Stimulated activated CD4-positive, alpha-beta T cell treated with anti-CD3 and anti-CD28 coated beads, TNF-alpha, amount 100 ng/mL, for 1 hour (primary cell): Measurements from ENCODE around the gene WNT7B.
A peak's percentile ranks its signal among the peaks of the same experiment; 100 is the strongest.
"Not testable (repeated sequence)": the region's sequence is repeated elsewhere in the genome, so short reads cannot be mapped to it uniquely, and the experiment has no call there.

ENCODE experiments used
- DNase-seq, 3 donors: peaks; one replicate each; pipeline ENCODE4 v3.0.0-alpha.2; 2020; ENCODE audit warnings: low read depth in 3 of 3, low spot score in 1 of 3

WNT7B gene

DNA sequence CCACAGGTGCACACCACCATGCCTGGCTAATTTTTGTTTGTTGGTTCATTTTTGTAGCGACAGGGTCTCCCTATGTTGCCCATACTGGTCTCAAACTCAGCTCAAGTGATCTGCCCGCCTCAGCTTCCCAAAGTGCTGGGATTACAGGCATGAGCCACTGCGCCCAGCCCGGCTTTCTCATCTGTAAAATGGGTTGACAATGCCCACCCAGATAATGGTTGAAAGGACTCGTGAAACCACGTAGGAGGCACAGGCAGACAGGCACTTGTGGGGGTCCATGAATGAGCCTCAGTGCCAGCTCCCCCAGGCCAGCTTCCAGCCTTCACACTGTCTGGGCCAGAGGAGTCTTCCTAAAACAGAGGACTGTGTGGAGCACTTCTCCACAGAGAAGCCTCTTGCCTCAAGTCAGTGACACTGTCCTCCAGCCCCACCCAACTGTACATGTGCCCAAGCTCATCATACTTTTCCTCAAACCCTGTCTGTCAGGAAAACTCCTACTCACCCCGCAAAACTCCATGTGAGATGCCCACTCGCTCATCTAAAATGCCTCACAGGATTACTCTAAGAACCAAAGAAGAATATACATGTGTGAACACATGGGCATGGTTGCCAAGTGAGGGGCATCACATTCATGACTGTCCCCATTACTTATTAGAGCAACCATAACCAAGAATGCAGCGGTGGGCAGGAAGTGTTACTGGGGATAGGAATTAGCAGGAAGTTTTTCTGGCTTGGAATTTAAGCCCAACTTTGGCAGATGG lies 32.1 kb upstream of the WNT7B start:
- DNase-seq, result no peak

DNA sequence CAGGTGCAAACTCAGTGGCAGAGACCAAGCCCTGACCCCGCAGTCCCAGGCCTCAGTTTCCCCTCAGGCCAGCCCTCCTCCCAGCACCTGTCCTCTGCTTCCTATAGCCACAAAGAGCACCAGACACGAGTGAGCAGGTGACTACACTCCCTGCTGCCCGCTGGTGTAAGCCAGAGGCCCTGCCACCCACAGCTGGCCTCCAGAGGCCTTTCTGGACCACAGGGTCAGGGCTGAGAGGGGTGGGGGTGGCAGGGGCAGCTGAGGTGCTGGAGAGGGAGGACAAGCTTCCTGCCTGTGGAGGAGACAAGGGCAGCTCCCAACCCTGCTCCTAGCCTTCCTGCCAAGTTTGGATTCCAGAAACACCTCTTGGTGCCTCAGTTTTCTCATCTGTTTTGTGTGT lies 31.3 kb upstream of the WNT7B start:
- no peak for DNase-seq

DNA sequence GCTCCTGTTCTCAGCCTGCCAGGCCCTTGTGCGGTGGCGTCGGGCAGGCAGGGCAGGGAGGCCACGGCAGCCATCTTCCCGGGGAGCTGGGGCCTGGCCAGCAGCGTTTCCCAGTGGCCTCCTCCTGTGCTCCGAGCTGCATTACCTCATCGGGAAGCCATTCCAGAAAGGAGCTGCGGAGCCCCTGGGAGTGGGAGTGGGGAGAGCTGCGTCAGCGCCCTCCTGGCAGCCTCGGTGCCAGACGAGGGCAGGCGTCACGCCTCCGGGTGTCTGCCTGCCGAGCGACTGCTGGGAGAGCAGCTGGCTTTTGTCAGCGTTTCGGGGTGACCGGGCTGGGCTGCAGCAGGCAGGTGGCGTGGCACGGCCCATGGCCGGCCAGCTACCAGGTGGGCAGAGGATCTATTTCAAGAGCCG lies 30.9 kb upstream of the WNT7B start:
- DNase-seq, result no peak

DNA sequence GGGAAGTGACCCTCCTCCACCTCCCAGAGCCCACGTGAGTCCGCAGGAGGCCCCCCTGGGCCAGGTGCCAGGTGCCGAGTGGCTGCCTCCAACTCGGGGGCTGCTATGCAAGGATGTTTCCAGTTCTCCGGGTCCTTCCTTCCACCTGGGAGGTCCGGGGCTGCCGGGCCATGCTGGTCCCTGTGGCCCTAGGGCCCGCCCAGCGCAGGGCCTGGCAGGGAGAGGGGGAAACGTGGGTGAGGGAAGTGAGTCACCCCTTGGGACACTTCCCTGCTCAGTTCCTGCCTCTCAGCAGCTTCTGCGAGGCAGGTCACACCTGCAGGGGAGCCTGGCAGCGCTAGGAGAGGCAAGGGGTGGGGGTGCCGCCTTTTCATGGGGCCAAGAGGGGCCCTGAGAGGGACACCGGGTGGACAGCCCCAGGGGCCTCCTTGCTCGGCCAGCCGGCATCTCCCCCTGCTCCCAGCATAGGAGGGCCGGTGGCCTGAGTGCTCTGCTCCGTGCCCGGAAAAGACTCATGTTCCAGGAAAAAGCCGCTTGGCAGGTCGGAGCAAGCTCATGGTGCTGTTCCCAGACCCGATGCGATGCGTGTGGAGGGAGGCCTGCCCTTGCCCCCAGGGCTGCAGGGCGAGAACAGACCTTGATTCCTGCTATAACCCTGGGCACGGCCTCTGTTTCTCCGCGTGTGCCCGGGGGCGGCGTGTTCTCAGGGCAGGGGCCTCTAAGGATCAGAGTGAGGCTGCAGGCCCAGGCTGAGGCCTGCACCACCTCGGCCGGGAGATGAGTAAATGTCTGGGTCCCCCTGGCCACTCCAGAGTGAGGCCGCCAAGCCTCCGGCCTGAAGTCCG lies 30.3 kb upstream of the WNT7B start:
- no peak for DNase-seq

DNA sequence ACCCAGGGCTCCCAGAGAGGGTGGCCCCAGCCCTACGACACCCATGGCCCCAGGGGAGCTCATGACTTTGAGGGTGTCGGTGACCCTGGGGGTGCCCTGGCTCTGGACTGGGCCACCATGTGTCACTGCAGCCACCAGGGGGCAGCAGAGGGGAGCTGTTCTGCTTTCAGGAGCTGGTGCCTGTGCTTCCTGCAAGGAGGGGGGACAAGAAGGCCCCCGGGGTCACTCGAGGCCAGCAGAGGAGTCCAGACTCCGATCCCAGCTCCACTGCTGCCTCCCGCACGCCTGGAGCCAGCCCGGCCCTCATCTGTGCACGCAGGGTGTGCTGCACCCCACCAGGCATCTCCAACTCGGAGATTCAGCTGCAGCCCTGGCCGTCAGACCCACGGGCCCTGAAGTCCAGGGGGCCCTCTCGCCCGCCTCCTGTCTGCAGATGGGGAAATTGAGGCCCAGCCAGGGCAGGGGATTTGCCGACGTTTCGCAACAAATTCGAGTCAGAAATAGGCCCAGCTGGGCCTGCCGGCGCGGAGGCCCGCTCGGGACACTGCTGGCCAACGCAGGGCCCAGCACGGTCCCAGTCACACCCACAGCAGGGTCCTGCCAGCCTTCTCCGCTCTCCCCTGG lies 29.5 kb upstream of the WNT7B start:
- DNase-seq, result peak; percentile 72 to 90 (median 74)

DNA sequence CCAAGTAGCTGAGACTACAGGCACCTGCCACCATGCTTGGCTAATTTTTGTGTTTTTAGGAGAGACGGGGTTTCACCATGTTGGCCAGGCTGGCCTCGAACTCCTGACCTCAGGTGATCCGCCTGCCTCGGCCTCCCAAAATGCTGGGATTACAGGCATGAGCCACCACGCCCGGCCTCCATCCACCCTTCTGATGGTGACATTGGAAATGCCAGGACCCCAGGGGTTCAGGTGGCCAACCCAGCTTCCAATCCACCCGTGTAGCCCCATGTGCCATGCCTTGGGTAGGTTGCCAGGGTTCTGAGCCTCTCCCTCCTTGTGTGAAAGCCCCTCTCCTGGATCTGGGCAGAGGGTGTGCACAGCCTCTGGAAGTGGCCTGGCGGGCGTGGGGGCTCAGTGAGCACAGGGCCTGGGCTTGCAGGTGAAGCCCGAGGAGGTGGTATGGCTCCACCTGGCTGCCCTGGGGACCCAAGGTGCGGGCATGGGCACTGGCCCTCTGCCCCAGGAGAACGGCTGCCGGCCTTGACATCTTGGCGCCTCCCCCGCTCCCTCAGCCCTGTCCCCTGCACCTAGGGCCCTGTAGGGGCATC lies 28.2 kb upstream of the WNT7B start:
- DNase-seq, result not testable (repeated sequence)

DNA sequence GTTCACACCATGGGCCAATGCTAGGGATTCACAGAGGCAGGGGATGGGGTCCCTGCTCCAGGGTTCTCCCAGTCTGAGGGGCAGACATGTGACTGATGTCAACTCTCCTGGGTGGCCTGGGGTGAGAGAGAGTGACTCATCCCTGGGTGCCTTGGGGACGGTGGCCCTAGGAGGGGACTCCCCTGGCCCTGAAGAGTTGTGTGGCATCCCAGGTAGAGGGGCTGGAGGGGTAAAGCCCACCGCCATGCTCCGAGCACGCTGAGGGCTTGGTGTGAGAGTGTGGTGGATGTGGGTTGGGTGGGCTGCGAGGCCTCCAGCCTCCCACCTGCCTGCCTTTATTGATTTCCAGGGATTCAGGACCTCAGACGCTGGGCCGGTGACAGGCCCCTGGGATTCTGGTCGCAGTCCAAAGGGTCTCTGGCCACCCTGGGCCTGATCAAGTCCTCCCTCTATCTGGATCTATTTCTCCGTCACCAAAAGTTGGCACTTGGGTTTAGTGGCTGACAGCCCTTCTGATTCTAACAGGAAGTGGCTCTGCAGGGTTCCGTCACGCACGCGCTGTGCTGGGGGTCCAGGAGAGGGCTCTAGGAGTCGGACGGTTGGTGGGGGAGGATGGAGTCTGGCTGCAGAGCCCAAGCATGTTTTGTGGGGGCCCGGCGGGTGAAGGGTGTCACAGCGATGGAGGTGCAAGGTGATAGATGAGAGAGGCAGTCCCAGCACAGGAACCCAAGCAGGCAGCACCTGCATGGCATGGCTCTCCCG lies 27.3 kb upstream of the WNT7B start:
- no peak for DNase-seq

DNA sequence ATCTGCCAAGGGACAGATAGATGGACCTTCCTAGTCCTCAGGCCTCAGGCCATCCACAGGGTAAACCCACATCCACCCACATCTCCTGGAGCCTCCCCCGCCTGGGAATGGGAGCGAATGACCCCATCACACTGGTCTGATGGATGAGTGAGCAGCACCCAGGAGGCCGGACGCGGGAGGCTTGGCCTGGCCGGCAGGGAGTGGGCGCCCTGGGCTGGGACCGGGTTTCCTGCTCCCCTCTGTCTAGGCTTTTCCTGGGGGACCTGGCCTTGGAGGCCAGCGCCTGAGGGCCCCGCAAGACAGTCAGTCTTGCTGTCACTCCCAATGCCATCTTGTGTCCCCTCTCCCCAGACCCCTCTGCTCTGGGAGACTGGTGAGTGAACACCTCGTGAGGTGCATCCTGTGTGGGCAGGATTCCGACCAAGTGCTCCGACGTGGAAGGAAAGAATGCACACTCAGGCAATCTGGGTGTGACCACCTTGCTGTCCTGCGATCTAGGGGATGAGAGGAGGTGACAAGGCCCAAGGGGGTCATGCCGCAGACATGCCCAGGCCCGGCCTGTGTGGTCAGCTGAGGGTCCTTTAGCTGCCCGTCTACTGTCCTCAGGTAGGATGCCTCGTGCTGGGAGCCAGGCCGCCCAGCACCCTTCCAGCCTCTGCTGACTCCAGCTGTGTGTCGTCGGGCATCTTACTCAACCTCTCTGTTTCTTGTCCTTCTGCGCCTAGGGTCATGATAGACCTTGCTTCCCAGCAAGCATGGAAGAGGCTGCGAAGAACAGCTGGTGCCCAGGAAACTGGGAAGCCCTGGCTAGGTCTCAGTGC lies 26.5 kb upstream of the WNT7B start:
- DNase-seq, result no peak

DNA sequence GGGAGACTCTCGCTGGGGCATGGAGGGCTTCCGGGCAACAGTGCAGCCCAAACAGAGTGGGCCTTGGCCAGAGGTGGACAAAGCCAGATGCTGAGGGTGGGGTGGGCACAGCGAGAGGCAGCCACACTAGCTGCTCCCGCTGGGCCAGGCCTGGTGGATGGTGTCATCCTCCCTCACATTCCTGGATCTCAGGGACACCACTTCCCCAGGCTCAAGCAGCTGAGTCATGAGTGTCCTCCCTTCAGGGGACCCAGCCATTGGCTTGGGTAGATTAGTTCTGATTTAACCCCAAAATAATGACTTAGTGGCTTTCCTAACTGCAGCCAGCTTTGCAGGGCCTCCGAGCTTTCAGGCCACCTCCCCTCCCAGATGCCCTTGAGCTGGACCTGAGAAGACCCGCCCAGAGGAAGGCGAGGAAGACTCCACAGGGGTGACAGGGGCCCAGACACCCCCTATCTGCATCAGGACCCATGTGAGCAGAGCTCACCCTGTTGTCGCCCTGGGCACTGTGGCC lies 25.9 kb upstream of the WNT7B start:
- no peak for DNase-seq

DNA sequence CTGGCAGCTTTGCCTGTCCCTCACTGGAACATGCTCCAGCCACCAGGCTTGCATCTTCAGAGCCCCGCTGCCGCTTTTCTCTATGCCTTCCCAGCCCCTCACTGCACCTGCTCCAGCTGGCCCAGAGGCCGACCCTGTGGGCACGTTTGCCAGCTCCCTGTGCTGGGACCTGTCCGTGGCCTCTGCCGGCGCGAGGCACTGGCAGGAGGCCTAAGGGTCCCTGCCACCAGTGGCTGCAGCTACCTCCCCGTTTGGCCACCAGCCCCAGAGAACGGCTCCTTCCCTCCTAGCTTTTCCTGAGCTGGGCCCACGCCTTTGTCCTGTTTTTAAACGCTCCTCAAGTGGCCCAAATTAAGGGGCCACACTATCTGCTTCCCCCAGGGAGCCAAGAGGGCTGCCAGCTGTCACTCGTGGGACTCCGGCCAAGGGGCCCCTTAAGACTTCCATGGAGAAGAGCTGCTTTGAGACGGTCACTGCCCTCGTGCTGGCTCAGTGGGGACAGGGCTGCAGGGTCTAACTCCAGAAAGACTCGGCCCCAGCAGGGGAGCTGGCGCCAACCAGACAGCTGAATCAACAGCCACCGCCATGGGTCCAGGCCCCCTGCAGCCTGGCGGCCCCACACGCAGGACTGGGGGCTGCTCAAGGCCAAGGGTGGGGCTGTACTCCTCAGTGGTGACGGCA lies 24.6 kb upstream of the WNT7B start:
- DNase-seq, result no peak

DNA sequence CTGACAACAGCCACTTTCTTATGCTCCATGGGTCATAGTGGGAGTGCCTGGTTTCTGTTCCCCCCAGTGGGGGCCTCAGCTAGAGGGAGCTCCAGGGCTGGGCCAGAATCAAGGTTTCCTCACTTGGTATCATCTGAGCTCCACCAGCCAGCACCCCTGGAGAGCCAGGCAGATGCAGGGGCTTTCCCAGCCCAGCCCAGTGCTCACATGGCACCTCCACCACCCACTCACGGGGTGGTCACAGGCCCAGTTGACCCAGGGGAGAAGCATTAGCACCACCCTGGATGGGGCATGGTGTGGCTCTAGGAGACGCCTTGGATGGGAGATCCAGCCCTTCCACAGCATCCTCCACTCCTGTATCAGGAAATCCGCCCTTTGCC lies 24.1 kb upstream of the WNT7B start:
- DNase-seq, result no peak

DNA sequence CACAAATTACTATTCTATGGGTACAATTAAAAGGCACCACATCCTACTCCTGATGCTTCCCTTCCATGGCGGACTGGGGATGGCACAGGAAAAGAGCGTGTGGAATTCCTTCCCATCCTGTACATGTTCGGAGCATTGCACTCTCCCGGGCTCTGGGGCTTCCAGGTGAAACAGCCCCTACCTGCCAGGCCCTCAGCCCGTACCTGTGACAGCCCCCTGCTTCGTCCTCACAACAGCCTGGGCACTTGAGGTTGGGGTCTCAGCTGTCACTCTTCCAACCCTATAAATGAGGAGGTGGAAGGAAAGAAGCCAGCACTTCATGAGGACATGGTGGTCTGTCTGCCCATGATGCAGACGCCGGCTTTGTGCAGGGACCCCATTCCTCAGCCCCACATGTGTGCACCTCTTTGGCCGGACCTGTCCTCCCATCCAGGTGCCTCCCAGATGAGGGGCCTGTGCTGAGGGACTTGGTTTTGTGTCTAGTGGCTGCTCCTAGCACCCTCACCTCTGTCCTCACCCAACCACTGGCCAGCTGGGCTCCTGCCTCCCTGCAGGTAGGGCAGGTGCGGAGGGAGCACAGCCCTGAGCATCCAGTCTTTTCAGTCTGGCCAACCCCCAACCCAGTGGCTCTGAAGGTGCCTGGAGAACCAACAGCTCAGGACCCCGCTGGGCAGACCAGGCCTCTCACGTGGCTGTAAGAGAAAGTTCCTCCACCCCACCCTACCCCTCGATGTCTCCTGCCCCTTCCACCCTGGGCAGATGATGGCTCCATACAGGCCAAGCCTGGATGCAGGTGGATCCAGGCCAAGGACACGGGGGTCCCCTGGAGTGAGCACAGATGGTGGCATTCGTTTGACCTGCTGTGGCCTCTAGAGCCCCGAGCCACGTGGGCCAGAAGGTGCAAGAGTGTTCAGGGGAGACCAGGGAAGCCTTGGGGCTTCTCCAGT lies 23.4 kb upstream of the WNT7B start:
- no peak for DNase-seq

DNA sequence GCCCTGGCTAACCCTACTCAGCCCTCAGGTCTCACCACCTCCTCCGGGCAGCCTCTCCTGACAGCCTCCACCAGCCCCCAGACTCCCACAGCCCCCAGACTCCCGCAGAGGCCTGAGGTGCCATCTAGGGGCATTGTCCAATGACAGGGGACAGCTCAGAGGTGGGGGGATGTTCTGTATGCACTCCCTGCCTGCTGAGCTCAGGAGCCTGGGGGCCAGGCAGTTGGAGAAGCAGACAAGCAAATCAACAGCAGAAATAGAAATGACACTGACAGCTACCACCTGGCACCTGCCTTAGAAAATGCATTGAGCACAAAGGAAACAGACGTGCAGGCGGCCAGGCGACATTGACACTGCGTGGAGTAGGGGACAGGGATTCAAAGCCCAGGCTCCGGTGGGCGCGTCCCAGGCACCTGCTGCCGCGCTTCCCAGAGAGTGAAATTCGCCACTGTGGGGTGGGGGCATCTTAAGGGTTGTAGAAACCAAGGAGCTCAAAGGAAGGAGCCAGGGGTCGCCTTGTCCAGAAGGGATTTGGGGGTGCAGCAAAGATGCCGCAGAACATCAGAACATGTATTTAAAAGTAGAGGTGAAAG lies 22.5 kb upstream of the WNT7B start:
- no peak for DNase-seq

DNA sequence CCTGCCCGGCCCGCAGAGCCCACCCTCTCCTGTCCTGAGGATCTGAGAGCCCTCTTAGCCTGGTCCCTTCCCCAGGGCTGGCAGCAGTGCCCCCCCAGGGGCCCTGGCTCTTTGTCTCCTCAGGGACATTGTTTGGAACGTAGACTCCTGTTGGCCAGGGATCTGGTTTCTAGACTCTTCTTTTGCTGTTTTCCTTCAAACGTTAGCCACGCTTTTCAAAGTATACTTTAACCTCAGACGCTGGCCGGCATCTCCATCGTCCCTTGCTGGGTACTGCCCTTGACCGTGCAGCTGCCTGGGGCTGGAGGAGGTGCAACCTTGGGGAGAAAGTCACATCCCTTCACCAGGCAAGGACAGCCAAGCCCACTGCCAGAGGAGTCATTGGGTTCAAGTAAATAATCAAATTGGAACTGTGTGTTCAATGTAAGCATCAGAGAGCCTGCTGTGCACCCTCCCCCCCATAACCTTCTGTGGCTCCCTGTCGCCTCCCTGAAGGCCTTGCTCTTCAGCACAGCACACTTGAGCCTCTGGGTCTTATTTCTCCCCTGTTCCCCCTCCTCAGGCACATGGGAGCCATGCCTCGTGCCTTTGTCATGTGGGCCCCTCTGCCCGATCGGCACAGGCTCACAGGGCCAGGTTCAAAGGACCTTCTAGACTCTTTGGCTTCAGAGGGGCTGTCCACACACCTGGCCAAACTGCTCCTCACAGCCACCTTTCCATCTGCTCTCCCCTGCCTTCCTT lies 21.8 kb upstream of the WNT7B start:
- no peak for DNase-seq

DNA sequence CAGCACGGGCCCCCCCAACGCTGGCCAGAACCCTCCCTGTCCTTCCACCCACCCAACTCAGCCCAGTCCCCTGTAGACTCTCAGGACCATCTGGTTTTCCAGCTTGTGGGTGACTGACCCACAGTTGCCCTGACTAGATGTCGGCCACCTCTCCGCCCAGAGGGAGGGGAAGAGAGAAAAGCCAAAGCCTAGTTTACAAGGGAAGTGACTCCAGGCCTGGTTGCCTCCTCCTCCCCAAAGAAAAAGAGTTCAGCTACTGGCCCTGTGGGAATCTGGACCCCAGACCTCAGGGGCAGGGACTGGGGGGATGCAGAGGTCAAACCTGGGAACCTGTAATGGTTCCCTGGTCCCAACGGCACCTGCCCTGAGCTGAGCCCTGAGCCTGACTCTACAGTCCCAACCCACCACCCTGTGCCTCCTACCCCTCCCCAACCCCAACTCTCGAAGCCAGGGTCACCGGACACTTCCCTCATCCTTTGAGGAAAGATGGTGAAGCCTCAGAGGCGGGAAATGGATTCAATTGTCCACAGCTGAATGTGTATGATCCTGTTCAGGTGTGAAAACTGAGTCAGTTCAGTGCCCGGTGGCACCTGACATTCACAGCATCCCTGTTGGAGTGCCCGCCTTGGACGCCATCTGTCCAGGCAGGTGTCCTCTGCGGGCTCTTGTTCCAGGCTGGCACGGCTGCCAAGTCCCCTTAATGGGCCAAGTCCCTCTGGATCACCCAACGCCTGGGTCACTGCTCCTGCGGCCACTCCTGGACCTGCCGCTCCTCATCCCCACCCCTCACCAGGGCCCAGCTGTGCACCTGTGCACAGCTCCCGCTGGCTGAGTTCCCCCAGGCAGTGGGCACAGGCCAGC lies 21.0 kb upstream of the WNT7B start:
- DNase-seq, result no peak

DNA sequence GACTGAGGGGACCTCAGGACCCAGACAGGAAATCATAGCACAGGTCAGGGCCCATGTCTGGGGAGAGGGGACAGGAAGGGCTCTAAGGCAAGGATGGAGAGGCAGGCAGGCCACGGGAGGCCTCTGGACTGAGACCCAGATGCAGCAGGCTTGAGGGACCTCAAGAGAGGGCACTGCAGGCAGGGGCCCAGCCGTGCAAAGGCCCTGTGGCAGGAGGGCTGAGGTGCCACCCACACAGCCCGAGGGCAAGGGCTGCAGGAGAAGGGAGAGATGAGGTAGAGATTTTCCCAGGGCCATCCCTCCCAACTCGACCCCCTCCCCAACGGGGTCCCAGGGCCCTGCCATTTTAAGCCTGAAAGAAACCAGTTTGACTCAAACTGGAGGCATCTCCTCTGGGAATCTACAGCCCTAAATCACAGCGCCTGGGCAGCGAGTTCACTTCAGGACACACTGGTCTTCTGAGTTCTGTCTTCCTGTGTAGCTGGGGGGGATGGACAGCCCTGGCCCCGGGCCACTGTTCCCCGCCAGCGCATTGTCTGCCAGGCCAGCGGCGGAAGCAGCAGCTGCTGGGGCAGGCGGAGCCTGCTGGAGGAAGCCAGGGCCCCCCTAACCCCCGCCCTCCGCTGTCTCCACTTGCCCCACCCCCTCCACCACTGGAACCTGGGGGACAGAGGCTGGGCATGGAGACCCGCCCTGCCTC lies 20.3 kb upstream of the WNT7B start:
- DNase-seq, result no peak
